K562 (cell line): ENCODE measurements around the gene SMG6. TPM values are rescaled to one million over a fixed set of nuclear protein-coding genes. Genes with fewer than 3 reads are reported as not detected.

ENCODE experiments used
- ATAC-seq: fragments of 200-7000 bp; cut with Tn5 transposase; 3 replicates; pipeline ENCODE4 v1.9.1; 2020; ENCODE audit warnings: moderate library complexity
- BruUV-seq: library from RNA; stranded (reverse); fragments of 400-500 nt; replicated peaks from 2 replicates; lab custom pipeline; 2021; lab: Mats Ljungman, UMichigan
- CTCF ChIA-PET: fragments of 300-600 bp; formaldehyde crosslinking; extraction: SDS; loops from one replicate; lab custom pipeline; 2021; ENCODE audit warnings: low intra/inter-chr PET ratio; lab: Yijun Ruan, JAX
- POLR2A ChIA-PET: fragments of 300-600, 350-650 bp; sonication (Branson Sonifier 250); formaldehyde crosslinking; extraction: SDS; loops from one replicate; lab custom pipeline; 2021; ENCODE audit warnings: antibody characterized with exemption, inconsistent platforms; lab: Yijun Ruan, JAX
- DNase-seq, 4 experiments: peaks; one replicate each; pipeline versions ENCODE4 v3.0.0 to v3.0.0-alpha.2; 2011 to 2018; ENCODE audit warnings: low spot score in 3 of 4, mixed read lengths in 3 of 4; ENCODE audit errors: extremely low read depth in 1 of 4
- FAIRE-seq: peaks from 2 replicates; lab custom pipeline; 2011; peaks lifted over from hg19 to GRCh38; lab: Jason Lieb, UNC
- H2AFZ ChIP-seq: 2 replicates; pipeline ENCODE4 v1.6.0; 2011; ENCODE audit warnings: low read depth, low read length, control low read depth, inconsistent platforms
- H3K27ac ChIP-seq: fragments of 200-600 bp; 3 replicates; pipeline ENCODE4 v1.8.0; 2011; ENCODE audit warnings: low read depth, mild to moderate bottlenecking, control low read depth, inconsistent platforms, low read length, moderate library complexity, mixed read lengths; ENCODE audit errors: extremely low read depth
- H3K27me3 ChIP-seq, 2 experiments: fragments of 300-600 bp in 1 of 2; 2 replicates in 1 of 2; 3 replicates in 1 of 2; pipeline versions ENCODE4 v1.6.0 to v1.8.0; 2011; ENCODE audit warnings: inconsistent platforms in 2 of 2, low read length in 2 of 2, mild to moderate bottlenecking in 1 of 2, mixed read lengths in 1 of 2, moderate library complexity in 1 of 2; ENCODE audit not compliant: control insufficient read depth in 2 of 2, insufficient read depth in 2 of 2
- H3K36me3 ChIP-seq: fragments of 300-600 bp; 3 replicates; pipeline ENCODE4 v1.8.0; 2011; ENCODE audit warnings: mild to moderate bottlenecking, low read length, inconsistent platforms; ENCODE audit not compliant: control insufficient read depth, insufficient read depth
- H3K4me1 ChIP-seq, 2 experiments: fragments of 200-600 bp in 1 of 2; replicated peaks in 1 of 2; 2 replicates in 1 of 2; 3 replicates in 1 of 2; pipeline versions ENCODE4 v1.5.1 to v1.8.0; 2011; ENCODE audit warnings: inconsistent platforms in 2 of 2, low read length in 2 of 2, mild to moderate bottlenecking in 1 of 2, mixed read lengths in 1 of 2, moderate library complexity in 1 of 2; ENCODE audit not compliant: control insufficient read depth in 2 of 2, insufficient read depth in 2 of 2
- H3K4me2 ChIP-seq: 2 replicates; pipeline ENCODE4 v1.6.1; 2011; ENCODE audit warnings: low read length, control low read depth, inconsistent platforms, mixed read lengths; ENCODE audit not compliant: insufficient read depth
- H3K4me3 ChIP-seq: fragments of 200-600 bp; sonication (generic), shearing (Covaris generic); 2 replicates; pipeline ENCODE4 v1.5.1; 2016; ENCODE audit warnings: control low read depth, inconsistent platforms
- H3K79me2 ChIP-seq: fragments of 200-600 bp; 3 replicates; pipeline ENCODE4 v1.8.0; 2011; ENCODE audit warnings: low read length, inconsistent platforms; ENCODE audit not compliant: control insufficient read depth, insufficient read depth
- H3K9ac ChIP-seq, 2 experiments: 2 replicates each; pipeline versions ENCODE4 v1.6.0 to v1.6.1; 2011; ENCODE audit warnings: low read depth in 2 of 2, low read length in 2 of 2, control low read depth in 1 of 2, inconsistent platforms in 1 of 2, mild to moderate bottlenecking in 1 of 2, mixed read lengths in 1 of 2; ENCODE audit not compliant: insufficient read depth in 1 of 2
- H3K9me1 ChIP-seq: one replicate; pipeline ENCODE4 v1.6.0; 2011; ENCODE audit warnings: inconsistent platforms, mild to moderate bottlenecking, low read length, moderate library complexity; ENCODE audit not compliant: control insufficient read depth, insufficient read depth
- H3K9me3 ChIP-seq: replicated peaks from 2 replicates; pipeline ENCODE4 v1.5.1; 2011; ENCODE audit warnings: low read depth, low read length, inconsistent platforms; ENCODE audit not compliant: control insufficient read depth, insufficient read depth
- H4K20me1 ChIP-seq: replicated peaks from 2 replicates; pipeline ENCODE4 v1.6.1; 2011; ENCODE audit warnings: low read length, inconsistent platforms, mixed read lengths; ENCODE audit not compliant: control insufficient read depth, insufficient read depth
- CEBPG ChIP-seq, 3 experiments: fragments of 200-800 bp in 1 of 3; sonication (Bioruptor generic) in 1 of 3; sonication (generic) in 1 of 3; formaldehyde crosslinking in 1 of 3; IDR thresholded peaks in 2 of 3; conservative IDR thresholded peaks in 1 of 3; 2 replicates each; pipeline versions ENCODE4 v1.6.1 to v1.8.0; 2016 to 2022; ENCODE audit warnings: missing compliant biosample characterization in 2 of 3, missing genetic modification characterization in 2 of 3, mild to moderate bottlenecking in 1 of 3, missing genetic modification reagents in 1 of 3
- CXXC5 ChIP-seq: fragments of 250-450 bp; sonication (Bioruptor Pico); IDR thresholded peaks from 2 replicates; pipeline ENCODE4 v1.8.0; 2022; ENCODE audit warnings: inconsistent platforms, mild to moderate bottlenecking, moderate library complexity
- KLF1 ChIP-seq: fragments of 450-650 bp; IDR thresholded peaks from 2 replicates; pipeline ENCODE4 v1.6.1; 2016; ENCODE audit warnings: missing genetic modification characterization, missing compliant biosample characterization
- MXI1 ChIP-seq: IDR thresholded peaks from 2 replicates; pipeline ENCODE4 v1.6.1; 2011; ENCODE audit warnings: low read depth, mild to moderate bottlenecking, improper control_type of control experiment, low read length
- NEUROD1 ChIP-seq: fragments of 150-350 bp; IDR thresholded peaks from 2 replicates; pipeline ENCODE4 v1.6.1; 2014; ENCODE audit warnings: borderline replicate concordance, low read length, low read depth; ENCODE audit not compliant: partially characterized antibody
- RFX1 ChIP-seq: fragments of 450-650 bp; IDR thresholded peaks from 2 replicates; pipeline ENCODE4 v1.6.1; 2016; ENCODE audit warnings: mild to moderate bottlenecking, moderate library complexity
- RNF2 ChIP-seq: sonication (generic); IDR thresholded peaks from 2 replicates; pipeline ENCODE4 v1.6.1; 2016
- SP1 ChIP-seq: sonication (generic); formaldehyde crosslinking; IDR thresholded peaks from 2 replicates; pipeline ENCODE4 v1.8.1; 2022; ENCODE audit warnings: mild to moderate bottlenecking, missing genetic modification reagents
- SRSF9 ChIP-seq: fragments of 200-400 bp; formaldehyde crosslinking; IDR thresholded peaks from 2 replicates; pipeline ENCODE4 v1.6.1; 2017; ENCODE audit warnings: low read depth, low read length, borderline replicate concordance
- ZKSCAN3 ChIP-seq: fragments of 250-450 bp; sonication (Bioruptor Pico); IDR thresholded peaks from 2 replicates; pipeline ENCODE4 v1.4.0; 2020
- WGBS: fragments of 100-300 bp; shearing (Covaris generic); methylation state at CpG from one replicate; pipeline ENCODE4 v1.1.6; 2016; ENCODE audit warnings: low coverage, mixed read lengths; ENCODE audit not compliant: insufficient coverage; ENCODE audit errors: missing lambda C conversion rate; 5-methylcytosine and 5-hydroxymethylcytosine counted together
- in situ Hi-C: fragments of 300-500 bp; cut with MboI; formaldehyde crosslinking; loops from 4 replicates; pipeline ENCODE4 v1.15.0; 2018; ENCODE audit warnings: inconsistent platforms, mixed read lengths
- intact Hi-C: fragments of 100-400 bp; cut with micrococcal nuclease; formaldehyde crosslinking; loops from 2 replicates; pipeline ENCODE4 v1.14.2; 2022
- polyA plus RNA-seq, 8 experiments: library from polyadenylated mRNA; depleted of rRNA in 4 of 8; stranded (reverse) in 5 of 8; unstranded in 3 of 8; fragments of >200 nt; fragmentation: Nextera tagmentation in 2 of 8; fragmentation: Illumina TruSeq in 1 of 8; extraction: Ambion mirVana in 2 of 8; extraction: Trizol in 1 of 8; gene quantifications; 2 replicates each; pipeline versions ENCODE4 v1.2.1 to v1.2.3, GENCODE V29; 2011 to 2014; ENCODE audit warnings: inconsistent platforms in 1 of 8, missing spikeins in 1 of 8
- total RNA-seq, 7 experiments: library from RNA; depleted of rRNA in 6 of 7; stranded (reverse); fragments of >200 nt in 6 of 7; fragmentation: Illumina TruSeq in 2 of 7; extraction: Trizol in 2 of 7; gene quantifications; 2 replicates each; pipeline versions ENCODE4 v1.2.1 to v1.2.3, GENCODE V29; 2011 to 2021; ENCODE audit warnings: low replicate concordance in 1 of 7
- TF ChIP-seq, protein P1 (sequence below): fragments of 250-450 bp; sonication (Bioruptor Pico); IDR thresholded peaks from 2 replicates; pipeline ENCODE4 v1.4.0; 2020; ENCODE audit warnings: mild to moderate bottlenecking
- TF ChIP-seq, protein P2 (sequence below), 3 experiments: IDR thresholded peaks in 2 of 3; conservative IDR thresholded peaks in 1 of 3; 2 replicates each; pipeline ENCODE4 v1.5.1; 2011 to 2012; ENCODE audit warnings: low read length in 3 of 3, mild to moderate bottlenecking in 3 of 3, control low read depth in 2 of 3, improper control_type of control experiment in 1 of 3, inconsistent platforms in 1 of 3, low read depth in 1 of 3, mixed read lengths in 1 of 3, moderate library complexity in 1 of 3; ENCODE audit not compliant: insufficient read depth in 2 of 3

The SMG6 gene
- total and polyA plus RNA-seq, 9 of the 15 experiments (the other 6 are each of a cell fraction or from before 2014, with no cell fraction given), result 0.44 to 13.9 (median 6.0) TPM

DNA sequence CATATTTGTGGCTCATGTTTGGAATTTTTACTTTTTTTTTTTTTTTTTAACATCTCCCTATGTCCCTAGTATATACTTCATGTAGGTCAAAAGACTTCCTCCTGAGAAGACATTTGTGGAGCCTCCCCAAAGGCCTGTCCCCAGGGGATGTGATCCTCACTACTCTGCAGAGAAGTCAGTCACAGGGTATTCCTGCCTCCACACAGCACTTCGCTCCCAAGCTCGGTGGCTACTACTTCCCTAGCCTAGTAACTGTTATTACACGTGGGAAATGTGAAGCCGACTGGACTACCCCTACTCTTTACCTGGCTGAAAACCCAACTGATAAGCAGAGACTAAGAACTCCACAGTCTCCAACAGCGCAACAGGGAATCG is 131.9 kb downstream of the SMG6 start:
- Histone ChIP-seq H3K4me2 (no peak overlapping the region), H3K4me1 (peaks cover 0 to 5% of the 10 kb centered on the region in 2 experiments; a peak in 1 of 5 replicates), H3K9me3 (no peaks in the 10 kb centered on the region), H3K9me1 (no peaks in the 10 kb centered on the region), H3K36me3 (peaks cover 11% of the 10 kb centered on the region; the same call in 2 of the 3 replicates), H3K4me3 (no peak overlapping the region), H2AFZ (no peak overlapping the region), H4K20me1 (no peaks in the 10 kb centered on the region), H3K27ac (no peak overlapping the region), H3K27me3 (no peaks in the 10 kb centered on the region), H3K9ac (no peak overlapping the region), H3K79me2 (no peaks in the 10 kb centered on the region)
- ATAC-seq (no peak), FAIRE-seq (no peak), DNase-seq (no peak)
- no TSS peak for BruUV-seq
- in situ Hi-C loops (no loop called here), intact Hi-C loops (loop anchor here (10.0 kb wide), 1 partner anchor 117 kb away; the partner anchor contains the start of gene HIC1)
- no peak for TF ChIP-seq KLF1 (tag)
- no peak for TF ChIP-seq CEBPG (CRISPR knock-in tag; IDR thresholded peaks at IDR 0.05)
- no peak for TF ChIP-seq CEBPG (tag; conservative IDR thresholded peaks at IDR 0.05 in 1 of 2, IDR thresholded peaks at IDR 0.05 in 1 of 2)
- 78% methylated on average over 6 of the region's 6 CpGs for WGBS
- CTCF ChIA-PET, result no interaction called here
- POLR2A ChIA-PET, result no interaction called here

DNA sequence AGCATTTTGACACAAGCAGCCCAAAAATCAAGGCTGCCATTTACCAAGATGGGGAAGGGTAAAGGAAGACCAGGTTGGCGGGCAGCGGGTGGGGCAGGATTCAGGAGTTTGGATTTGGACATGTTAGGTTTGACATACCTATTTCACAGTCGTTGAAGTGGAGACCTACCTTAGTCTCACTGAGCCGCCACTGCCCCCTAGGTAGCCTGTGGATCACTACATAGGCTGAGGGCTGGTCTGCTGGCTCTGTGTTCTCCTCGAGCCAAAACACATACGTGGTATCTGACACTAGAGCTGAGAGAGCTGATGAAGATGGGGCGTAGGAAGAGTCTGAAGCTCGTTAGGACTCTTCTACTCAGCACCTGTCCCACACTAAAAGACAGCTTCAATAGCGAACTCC is 133.6 kb downstream of the SMG6 start:
- FAIRE-seq, result no peak
- no peaks in the 10 kb centered on the region for H3K27me3 ChIP-seq
- TF ChIP-seq SP1 (CRISPR knock-in tag) (no peak), ZKSCAN3 (CRISPR knock-in tag) (no peak), MXI1 (no peak), SRSF9 (no peak), NEUROD1 (no peak), RNF2 (no peak), CXXC5 (CRISPR knock-in tag) (no peak), RFX1 (no peak)
- TF ChIP-seq, protein P1, sequence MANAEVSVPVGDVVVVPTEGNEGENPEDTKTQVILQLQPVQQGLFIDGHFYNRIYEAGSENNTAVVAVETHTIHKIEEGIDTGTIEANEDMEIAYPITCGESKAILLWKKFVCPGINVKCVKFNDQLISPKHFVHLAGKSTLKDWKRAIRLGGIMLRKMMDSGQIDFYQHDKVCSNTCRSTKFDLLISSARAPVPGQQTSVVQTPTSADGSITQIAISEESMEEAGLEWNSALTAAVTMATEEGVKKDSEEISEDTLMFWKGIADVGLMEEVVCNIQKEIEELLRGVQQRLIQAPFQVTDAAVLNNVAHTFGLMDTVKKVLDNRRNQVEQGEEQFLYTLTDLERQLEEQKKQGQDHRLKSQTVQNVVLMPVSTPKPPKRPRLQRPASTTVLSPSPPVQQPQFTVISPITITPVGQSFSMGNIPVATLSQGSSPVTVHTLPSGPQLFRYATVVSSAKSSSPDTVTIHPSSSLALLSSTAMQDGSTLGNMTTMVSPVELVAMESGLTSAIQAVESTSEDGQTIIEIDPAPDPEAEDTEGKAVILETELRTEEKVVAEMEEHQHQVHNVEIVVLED (CRISPR knock-in tag), result no peak
- TF ChIP-seq, protein P2, sequence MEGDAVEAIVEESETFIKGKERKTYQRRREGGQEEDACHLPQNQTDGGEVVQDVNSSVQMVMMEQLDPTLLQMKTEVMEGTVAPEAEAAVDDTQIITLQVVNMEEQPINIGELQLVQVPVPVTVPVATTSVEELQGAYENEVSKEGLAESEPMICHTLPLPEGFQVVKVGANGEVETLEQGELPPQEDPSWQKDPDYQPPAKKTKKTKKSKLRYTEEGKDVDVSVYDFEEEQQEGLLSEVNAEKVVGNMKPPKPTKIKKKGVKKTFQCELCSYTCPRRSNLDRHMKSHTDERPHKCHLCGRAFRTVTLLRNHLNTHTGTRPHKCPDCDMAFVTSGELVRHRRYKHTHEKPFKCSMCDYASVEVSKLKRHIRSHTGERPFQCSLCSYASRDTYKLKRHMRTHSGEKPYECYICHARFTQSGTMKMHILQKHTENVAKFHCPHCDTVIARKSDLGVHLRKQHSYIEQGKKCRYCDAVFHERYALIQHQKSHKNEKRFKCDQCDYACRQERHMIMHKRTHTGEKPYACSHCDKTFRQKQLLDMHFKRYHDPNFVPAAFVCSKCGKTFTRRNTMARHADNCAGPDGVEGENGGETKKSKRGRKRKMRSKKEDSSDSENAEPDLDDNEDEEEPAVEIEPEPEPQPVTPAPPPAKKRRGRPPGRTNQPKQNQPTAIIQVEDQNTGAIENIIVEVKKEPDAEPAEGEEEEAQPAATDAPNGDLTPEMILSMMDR (IDR thresholded peaks at IDR 0.05 in 2 of 3, conservative IDR thresholded peaks at IDR 0.05 in 1 of 3; ENCODE audit: insufficient read depth in 2 of 3, low read depth in 1 of 3, low read length in 3 of 3), result peak; percentile 49 to 55 (median 54)

More for the DNA sequence above, 133.6 kb downstream of the SMG6 start:
- BruUV-seq, result no TSS peak
- Histone ChIP-seq H3K9me3 (no peaks in the 10 kb centered on the region), H3K79me2 (no peaks in the 10 kb centered on the region), H4K20me1 (no peaks in the 10 kb centered on the region), H3K27ac (no peak overlapping the region), H2AFZ (no peak overlapping the region), H3K4me2 (no peak overlapping the region), H3K9ac (no peak overlapping the region), H3K4me1 (peaks cover 0 to 3% of the 10 kb centered on the region in 2 experiments; a peak in 1 of 5 replicates), H3K36me3 (peaks cover 11% of the 10 kb centered on the region; the same call in 2 of the 3 replicates), H3K4me3 (no peak overlapping the region), H3K9me1 (no peaks in the 10 kb centered on the region)
- ChIA-PET POLR2A (no interaction called here), CTCF (no interaction called here)
- WGBS, result 49% methylated on average over 7 of the region's 9 CpGs
- intact Hi-C loops, result loop anchor here (10.0 kb wide), 1 partner anchor 115 kb away; the partner anchor contains the start of gene HIC1
- DNase-seq (peak in 3 of 4 experiments; percentile 22 to 32 (median 28)), ATAC-seq (peak; percentile 82)
- in situ Hi-C loops, result no loop called here
